Motor neuron (in vitro differentiated cells): ENCODE results near the gene RFFL. TPM values are rescaled to one million over a fixed set of nuclear protein-coding genes. Genes with fewer than 3 reads are reported as not detected.
"Not testable (repeated sequence)": the region's sequence is repeated elsewhere in the genome, so short reads cannot be mapped to it uniquely, and the experiment has no call there.

Experiments
- ATAC-seq, 8 experiments: fragments of 200-7000 bp; cut with Tn5 transposase; replicated peaks in 6 of 8; 2 replicates each; pipeline ENCODE4 v1.8.0; 2021; ENCODE audit warnings: mild to moderate bottlenecking in 8 of 8, moderate library complexity in 8 of 8
- H3K27ac ChIP-seq, 2 donors: fragments of 250-450 bp; sonication (Bioruptor Pico); 2 replicates each; pipeline ENCODE4 v1.9.0; 2021; ENCODE audit warnings: antibody characterized with exemption in 2 of 2, mild to moderate bottlenecking in 2 of 2, moderate library complexity in 1 of 2
- H3K4me1 ChIP-seq, 2 donors: fragments of 250-450 bp; sonication (Bioruptor Pico); replicated peaks in 1 of 2; 2 replicates each; pipeline ENCODE4 v1.6.1; 2021; ENCODE audit warnings: antibody characterized with exemption in 2 of 2, mild to moderate bottlenecking in 2 of 2, moderate library complexity in 1 of 2
- H3K4me3 ChIP-seq, 5 donors: fragments of 250-450 bp; sonication (Bioruptor Pico); 2 replicates each; pipeline ENCODE4 v1.9.0; 2021; ENCODE audit warnings: antibody characterized with exemption in 5 of 5, mild to moderate bottlenecking in 5 of 5, moderate library complexity in 4 of 5
- WGBS, 10 experiments: fragments of 450-650 bp; shearing (Covaris generic); methylation state at CpG; one replicate each; pipeline ENCODE4 v1.0.0; 2022; 5-methylcytosine and 5-hydroxymethylcytosine counted together
- in situ Hi-C, 9 experiments: fragments of 400-800 bp; cut with MboI; loops; one replicate each; pipeline ENCODE4 v1.15.0; 2021; ENCODE audit warnings: low sequenced_read_pairs in 9 of 9, low pct_unique_long_range_greater_than_20kb in 2 of 9; ENCODE audit not compliant: unreplicated experiment in 9 of 9
- total RNA-seq, 8 experiments: library from RNA; unstranded; fragments of 300-600 nt; gene quantifications; 2 replicates each; pipeline versions ENCODE4 v1.2.3 to v1.2.4, GENCODE V29; 2022

Gene RFFL
- total RNA-seq, 8 experiments from 2014 or later, result 6.5 to 47.4 (median 11.4) TPM

- H3K27ac ChIP-seq, result no peak overlapping the region
- H3K4me1 ChIP-seq, result no peaks in the 10 kb centered on the region
- in situ Hi-C loops, result loop anchor here in 2 of 9 experiments (25.0 kb wide), 1 partner anchor 101 kb away; the partner anchor contains the start of genes FNDC8 (in 2 of the 2) and RAD51D (in 2 of the 2)
- no peak overlapping the region for H3K4me3 ChIP-seq
- 14 to 100% (median 71%) methylated on average over 1 to 5 of the region's 5 CpGs; no CpG with 5 or more reads in 3 of the 10 experiments for WGBS, 10 experiments
- ATAC-seq, result peak in 3 of 8 experiments; percentile 64 to 83 (median 80)
These were observed 51.8 kb downstream of the RFFL start for GRCh38 chr17:35011671-35012216.

- H3K27ac ChIP-seq, result no peak overlapping the region
- in situ Hi-C loops, result loop anchor here in 2 of 9 experiments (25.0 kb wide), 1 partner anchor 102 kb away; the partner anchor contains the start of genes FNDC8 (in 2 of the 2) and RAD51D (in 2 of the 2)
- WGBS, 10 experiments, result 73 to 100% (median 100%) methylated on average over 1 to 3 of the region's 3 CpGs; no CpG with 5 or more reads in 4 of the 10 experiments
- no peak overlapping the region for H3K4me3 ChIP-seq
- H3K4me1 ChIP-seq, result no peaks in the 10 kb centered on the region
- ATAC-seq, result peak in 2 of 8 experiments; percentile 16 to 34
These were observed 53.4 kb downstream of the RFFL start for GRCh38 chr17:35010093-35010492.

GRCh38 chr17:35006961-35007360 is 56.5 kb downstream of the RFFL start:
- Histone ChIP-seq H3K4me1 (no peaks in the 10 kb centered on the region), H3K27ac (no peak overlapping the region), H3K4me3 (no peak overlapping the region)
- WGBS, 10 experiments, result 40 to 100% (median 83%) methylated on average over 1 of the region's 1 CpG; no CpG with 5 or more reads in 3 of the 10 experiments
- in situ Hi-C loops, result loop anchor here in 2 of 9 experiments (25.0 kb wide), 1 partner anchor 105 kb away; the partner anchor contains the start of genes FNDC8 (in 2 of the 2) and RAD51D (in 2 of the 2)
- ATAC-seq, result no peak

GRCh38 chr17:35006345-35006744 is 57.2 kb downstream of the RFFL start:
- Histone ChIP-seq H3K27ac (no peak overlapping the region), H3K4me3 (no peak overlapping the region), H3K4me1 (no peaks in the 10 kb centered on the region)
- ATAC-seq, result no peak
- in situ Hi-C loops, result loop anchor here in 2 of 9 experiments (25.0 kb wide), 1 partner anchor 106 kb away; the partner anchor contains the start of genes FNDC8 (in 2 of the 2) and RAD51D (in 2 of the 2)
- WGBS, 10 experiments, result 82 to 100% (median 88%) methylated on average over 1 to 4 of the region's 4 CpGs; no CpG with 5 or more reads in 6 of the 10 experiments

- ATAC-seq, result peak in 1 of 8 experiments; percentile 16
- in situ Hi-C loops, result loop anchor here in 2 of 9 experiments (25.0 kb wide), 1 partner anchor 109 kb away; the partner anchor contains the start of genes FNDC8 (in 2 of the 2) and RAD51D (in 2 of the 2)
- Histone ChIP-seq H3K27ac (no peak overlapping the region), H3K4me1 (no peaks in the 10 kb centered on the region), H3K4me3 (no peak overlapping the region)
- WGBS, 10 experiments, result 80 to 100% (median 86%) methylated on average over 1 to 2 of the region's 4 CpGs; no CpG with 5 or more reads in 6 of the 10 experiments
These were observed 59.7 kb downstream of the RFFL start for GRCh38 chr17:35003778-35004177.

- in situ Hi-C loops, result loop anchor here in 2 of 9 experiments (25.0 kb wide), 1 partner anchor 109 kb away; the partner anchor contains the start of genes FNDC8 (in 2 of the 2) and RAD51D (in 2 of the 2)
- WGBS, 10 experiments, result 67 to 100% (median 87%) methylated on average over 1 to 13 of the region's 15 CpGs; no CpG with 5 or more reads in 1 of the 10 experiments
- Histone ChIP-seq H3K4me3 (no peak overlapping the region), H3K4me1 (no peaks in the 10 kb centered on the region), H3K27ac (no peak overlapping the region)
- peak in 3 of 8 experiments; percentile 5 to 70 (median 43) for ATAC-seq
These were observed 60.5 kb downstream of the RFFL start for GRCh38 chr17:35002876-35003551.

- 72 to 83% methylated on average over 1 to 2 of the region's 2 CpGs; no CpG with 5 or more reads in 8 of the 10 experiments for WGBS, 10 experiments
These were observed 62.0 kb downstream of the RFFL start for GRCh38 chr17:35001549-35001948.

GRCh38 chr17:35000965-35001364 is 62.5 kb downstream of the RFFL start:
- H3K4me3 ChIP-seq, ATAC-seq, H3K27ac ChIP-seq, H3K4me1 ChIP-seq: not testable (repeated sequence)
- WGBS, 10 experiments, result 88 to 100% (median 92%) methylated on average over 2 to 5 of the region's 14 CpGs; no CpG with 5 or more reads in 5 of the 10 experiments
- in situ Hi-C loops, result loop anchor here in 2 of 9 experiments (25.0 kb wide), 1 partner anchor 111 kb away; the partner anchor contains the start of genes FNDC8 (in 2 of the 2) and RAD51D (in 2 of the 2)

More at GRCh38 chr17:35001549-35001948, 62.0 kb downstream of the RFFL start:
- no peak overlapping the region for H3K27ac ChIP-seq
- ATAC-seq, result peak in 3 of 8 experiments; percentile 4 to 13 (median 5)
- H3K4me1 ChIP-seq, result no peaks in the 10 kb centered on the region
- no peak overlapping the region for H3K4me3 ChIP-seq
- in situ Hi-C loops, result loop anchor here in 2 of 9 experiments (25.0 kb wide), 1 partner anchor 111 kb away; the partner anchor contains the start of genes FNDC8 (in 2 of the 2) and RAD51D (in 2 of the 2)

GRCh38 chr17:34999456-34999855 is 64.1 kb downstream of the RFFL start:
- H3K27ac ChIP-seq, result no peak overlapping the region
- no peak overlapping the region for H3K4me3 ChIP-seq
- 71 to 100% (median 93%) methylated on average over 1 to 2 of the region's 2 CpGs; no CpG with 5 or more reads in 4 of the 10 experiments for WGBS, 10 experiments
- H3K4me1 ChIP-seq, result no peaks in the 10 kb centered on the region
- in situ Hi-C loops, result loop anchor here in 3 of 9 experiments (10.0 to 25.0 kb wide), 4 partner anchors 88 to 115 kb away; partner anchors contain the start of genes RAD51D (in 2 of the 3) and FNDC8 (in 1 of the 3)
- no peak for ATAC-seq

GRCh38 chr17:34998205-34998604 is 65.3 kb downstream of the RFFL start:
- H3K27ac ChIP-seq, result no peak overlapping the region
- in situ Hi-C loops, result loop anchor here in 3 of 9 experiments (10.0 to 25.0 kb wide), 4 partner anchors 89 to 117 kb away; partner anchors contain the start of genes RAD51D (in 2 of the 3) and FNDC8 (in 1 of the 3)
- ATAC-seq, result peak; percentile 54 to 90 (median 73)

GRCh38 chr17:34997355-34997862 is 66.1 kb downstream of the RFFL start:
- H3K4me3 ChIP-seq, result no peak overlapping the region
- in situ Hi-C loops, result loop anchor here in 3 of 9 experiments (10.0 to 25.0 kb wide), 4 partner anchors 90 to 117 kb away; partner anchors contain the start of genes RAD51D (in 2 of the 3) and FNDC8 (in 1 of the 3)
- H3K4me1 ChIP-seq, result no peaks in the 10 kb centered on the region
- WGBS, 10 experiments, result 40 to 100% (median 93%) methylated on average over 1 to 11 of the region's 11 CpGs; no CpG with 5 or more reads in 2 of the 10 experiments
- H3K27ac ChIP-seq, result no peak overlapping the region
- peak in 1 of 8 experiments; percentile 38 for ATAC-seq

More at GRCh38 chr17:34998205-34998604, 65.3 kb downstream of the RFFL start:
- WGBS, 10 experiments, result 57% methylated on average over 4 of the region's 5 CpGs; no CpG with 5 or more reads in 9 of the 10 experiments
- Histone ChIP-seq H3K4me1 (no peaks in the 10 kb centered on the region), H3K4me3 (no peak overlapping the region)
